Measurements from ENCODE around the gene SERP2.

Gene SERP2

GRCh38 chr13:44347301-44347700 lies 26.3 kb upstream of the SERP2 start:
- TF ChIP-seq CTCF (IDR thresholded peaks at IDR 0.05; ENCODE audit: insufficient read depth, low read depth, low read length, missing control alignments), result no peak
- DNase-seq (ENCODE audit: low read depth), result no peak
- H3K4me3 ChIP-seq (ENCODE audit: low read depth, low read length), result no peak overlapping the region

GRCh38 chr13:44347949-44348348 lies 25.7 kb upstream of the SERP2 start:
- DNase-seq (ENCODE audit: low read depth), result no peak
- TF ChIP-seq CTCF (IDR thresholded peaks at IDR 0.05; ENCODE audit: insufficient read depth, low read depth, low read length, missing control alignments), result no peak

GRCh38 chr13:44350775-44351504 lies 22.7 kb upstream of the SERP2 start:
- no peak for DNase-seq (ENCODE audit: low read depth)
- no peak overlapping the region for H3K4me3 ChIP-seq (ENCODE audit: low read depth, low read length)
- no peak for TF ChIP-seq CTCF (IDR thresholded peaks at IDR 0.05; ENCODE audit: insufficient read depth, low read depth, low read length, missing control alignments)

More at GRCh38 chr13:44347949-44348348, 25.7 kb upstream of the SERP2 start:
- no peak overlapping the region for H3K4me3 ChIP-seq (ENCODE audit: low read depth, low read length)

- DNase-seq (ENCODE audit: low read depth), result no peak
Observed at GRCh38 chr13:44351505-44351854, 22.1 kb upstream of the SERP2 start.

GRCh38 chr13:44352202-44352601 lies 21.4 kb upstream of the SERP2 start:
- no peak overlapping the region for H3K4me3 ChIP-seq (ENCODE audit: low read depth, low read length)
- TF ChIP-seq CTCF (IDR thresholded peaks at IDR 0.05; ENCODE audit: insufficient read depth, low read depth, low read length, missing control alignments), result no peak
- DNase-seq (ENCODE audit: low read depth), result no peak

More at GRCh38 chr13:44351505-44351854, 22.1 kb upstream of the SERP2 start:
- no peak for TF ChIP-seq CTCF (IDR thresholded peaks at IDR 0.05; ENCODE audit: insufficient read depth, low read depth, low read length, missing control alignments)
- H3K4me3 ChIP-seq (ENCODE audit: low read depth, low read length), result no peak overlapping the region

- H3K4me3 ChIP-seq (ENCODE audit: low read depth, low read length), result no peak overlapping the region
- TF ChIP-seq CTCF (IDR thresholded peaks at IDR 0.05; ENCODE audit: insufficient read depth, low read depth, low read length, missing control alignments), result no peak
- no peak for DNase-seq (ENCODE audit: low read depth)
Observed at GRCh38 chr13:44352671-44353070, 21.0 kb upstream of the SERP2 start.

GRCh38 chr13:44354331-44354730 lies 19.3 kb upstream of the SERP2 start:
- H3K4me3 ChIP-seq (ENCODE audit: low read depth, low read length), result no peak overlapping the region
- TF ChIP-seq CTCF (IDR thresholded peaks at IDR 0.05; ENCODE audit: insufficient read depth, low read depth, low read length, missing control alignments), result no peak
- DNase-seq (ENCODE audit: low read depth), result no peak
